ENCODE data around the gene RIGI.
"Not testable (repeated sequence)": the region's sequence is repeated elsewhere in the genome, so short reads cannot be mapped to it uniquely, and the experiment has no call there.

Gene RIGI

GRCh38 chr9:32526041-32526706 lies at the start of gene RIGI:
TSS of gene RIGI (minus strand) at chr9:32526196. CDS start at chr9:32526166, 30 bp downstream.
- DNase-seq (ENCODE audit: low read depth in 2 of 3, low spot score in 1 of 3) = peak; percentile 58 to 73 (median 60)

- no peak for DNase-seq (ENCODE audit: low read depth in 2 of 3, low spot score in 1 of 3)
Observed at GRCh38 chr9:32574858-32575257, 48.9 kb upstream of the RIGI start.

GRCh38 chr9:32573821-32574220 lies 47.8 kb upstream of the RIGI start:
- DNase-seq (ENCODE audit: low read depth in 2 of 3, low spot score in 1 of 3) = no peak

GRCh38 chr9:32572900-32573523 lies 47.0 kb upstream of the RIGI start, which contains the start of gene NDUFB6:
TSS of gene NDUFB6 (minus strand) at chr9:32573159. CDS start at chr9:32573060, 99 bp downstream.
- DNase-seq (ENCODE audit: low read depth in 2 of 3, low spot score in 1 of 3) = peak; percentile 91 to 94 (median 93)

- peak; percentile 50 to 61 (median 59) for DNase-seq (ENCODE audit: low read depth in 2 of 3, low spot score in 1 of 3)
Observed at GRCh38 chr9:32571969-32572899, 46.2 kb upstream of the RIGI start.

GRCh38 chr9:32570262-32570661 lies 44.3 kb upstream of the RIGI start:
- no peak for DNase-seq (ENCODE audit: low read depth in 2 of 3, low spot score in 1 of 3)

GRCh38 chr9:32566770-32567169 lies 40.8 kb upstream of the RIGI start:
- DNase-seq (ENCODE audit: low read depth in 2 of 3, low spot score in 1 of 3) = no peak

- DNase-seq (ENCODE audit: low read depth in 2 of 3, low spot score in 1 of 3) = no peak
Observed at GRCh38 chr9:32565967-32566366, 40.0 kb upstream of the RIGI start.

GRCh38 chr9:32558408-32558934 lies 32.5 kb upstream of the RIGI start:
- no peak for DNase-seq (ENCODE audit: low read depth in 2 of 3, low spot score in 1 of 3)

- DNase-seq (ENCODE audit: low read depth in 2 of 3, low spot score in 1 of 3) = no peak
Observed at GRCh38 chr9:32554591-32554990, 28.6 kb upstream of the RIGI start.

GRCh38 chr9:32554107-32554506 lies 28.1 kb upstream of the RIGI start:
- no peak for DNase-seq (ENCODE audit: low read depth in 2 of 3, low spot score in 1 of 3)

- DNase-seq (ENCODE audit: low read depth in 2 of 3, low spot score in 1 of 3) = peak; percentile 81 to 88 (median 87)
Observed at GRCh38 chr9:32552172-32552872, 26.3 kb upstream of the RIGI start, which contains the start of the genes SMIM27 and TOPORS. TSS of gene SMIM27 (plus strand) at chr9:32552327. CDS start at chr9:32552435, 108 bp downstream. TSS of gene TOPORS (minus strand) at chr9:32552586. CDS start at chr9:32552436, 150 bp downstream.

- DNase-seq (ENCODE audit: low read depth in 2 of 3, low spot score in 1 of 3) = peak; percentile 24 to 53 (median 42)
Observed at GRCh38 chr9:32551276-32552051, 25.5 kb upstream of the RIGI start.

- DNase-seq (ENCODE audit: low read depth in 2 of 3, low spot score in 1 of 3) = peak; percentile 80 to 85 (median 84)
Observed at GRCh38 chr9:32550562-32551275, 24.7 kb upstream of the RIGI start.

GRCh38 chr9:32550150-32550561 lies 24.2 kb upstream of the RIGI start:
- no peak for DNase-seq (ENCODE audit: low read depth in 2 of 3, low spot score in 1 of 3)

GRCh38 chr9:32548213-32548612 lies 22.2 kb upstream of the RIGI start:
- DNase-seq (ENCODE audit: low read depth in 2 of 3, low spot score in 1 of 3) = not testable (repeated sequence)

GRCh38 chr9:32545884-32546283 lies 19.9 kb upstream of the RIGI start:
- no peak for DNase-seq (ENCODE audit: low read depth in 2 of 3, low spot score in 1 of 3)

- DNase-seq (ENCODE audit: low read depth in 2 of 3, low spot score in 1 of 3) = no peak
Observed at GRCh38 chr9:32543047-32543446, 17.1 kb upstream of the RIGI start.

GRCh38 chr9:32533816-32534215 lies 7.8 kb upstream of the RIGI start:
- no peak for DNase-seq (ENCODE audit: low read depth in 2 of 3, low spot score in 1 of 3)

Data from stimulated activated CD4-positive, alpha-beta T cell treated with anti-CD3 and anti-CD28 coated beads, Interleukin-12 subunit alpha, Interleukin-12 subunit beta, amount 100 ng/mL, for 48 hours (primary cell).